ENCODE data around the gene DCAF17. TPM values are rescaled to one million over a fixed set of nuclear protein-coding genes. Genes with fewer than 3 reads are reported as not detected.

Gene DCAF17
- total and polyA plus RNA-seq, 7 donors = 1.8 to 27.5 (median 19.1) TPM

DNA sequence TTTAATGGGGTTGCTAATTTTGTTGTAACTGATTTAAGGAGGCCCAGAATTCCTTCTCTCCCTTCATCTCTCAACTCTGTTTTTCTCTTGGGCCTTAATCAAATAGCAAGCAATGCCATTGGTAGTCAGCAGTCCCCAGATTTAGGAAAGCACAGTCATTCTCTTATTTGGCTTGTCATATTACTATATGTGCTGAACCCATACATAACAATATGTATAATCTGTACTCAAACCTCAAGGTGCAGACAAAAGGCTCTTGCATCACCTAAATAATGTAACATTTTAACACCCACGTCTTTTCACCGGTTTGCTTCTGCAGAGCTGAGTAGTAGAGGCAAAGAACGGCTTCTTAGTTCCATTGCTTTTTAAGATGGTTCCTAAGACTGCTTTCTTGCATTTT is 33.6 kb upstream of the DCAF17 start:
- Histone ChIP-seq H3K36me3 (no peaks in the 10 kb centered on the region), H3K27me3 (no peaks in the 10 kb centered on the region), H3K9me3 (no peaks in the 10 kb centered on the region), H3K27ac (no peak overlapping the region), H3K4me3 (no peak overlapping the region), H3K4me1 (peaks cover 0 to 5% (median 0%) of the 10 kb centered on the region in 4 donors)
- WGBS, 2 donors = 88 to 97% methylated on average over 3 of the region's 3 CpGs
- intact Hi-C loops (cut with DNase I) = no loop called here
- no peak for DNase-seq
- no peak for TF ChIP-seq CTCF (IDR thresholded peaks at IDR 0.05)
- no peak for TF ChIP-seq EP300 (IDR thresholded peaks at IDR 0.05)
- no peak for TF ChIP-seq POLR2A (IDR thresholded peaks at IDR 0.05)
- no peak for TF ChIP-seq POLR2AphosphoS5 (IDR thresholded peaks at IDR 0.05)

- 97 to 99% methylated on average over 1 of the region's 1 CpG for WGBS, 2 donors
- Histone ChIP-seq H3K27me3 (no peaks in the 10 kb centered on the region), H3K9me3 (no peaks in the 10 kb centered on the region), H3K4me1 (peaks cover 0 to 5% (median 0%) of the 10 kb centered on the region in 4 donors), H3K27ac (no peak overlapping the region), H3K36me3 (no peaks in the 10 kb centered on the region), H3K4me3 (no peak overlapping the region)
- intact Hi-C loops (cut with DNase I) = no loop called here
- TF ChIP-seq POLR2A (IDR thresholded peaks at IDR 0.05) (no peak), CTCF (IDR thresholded peaks at IDR 0.05) (no peak), EP300 (IDR thresholded peaks at IDR 0.05) (no peak), POLR2AphosphoS5 (IDR thresholded peaks at IDR 0.05) (no peak)
- DNase-seq = no peak
Measured at GRCh38 chr2:171401947-171402346, 32.1 kb upstream of the DCAF17 start.

GRCh38 chr2:171402906-171403580 is 31.0 kb upstream of the DCAF17 start:
- no peak for TF ChIP-seq POLR2A (IDR thresholded peaks at IDR 0.05)
- TF ChIP-seq POLR2AphosphoS5 (IDR thresholded peaks at IDR 0.05) = no peak
- no peak for TF ChIP-seq CTCF (IDR thresholded peaks at IDR 0.05)
- no peak for TF ChIP-seq EP300 (IDR thresholded peaks at IDR 0.05)
- no peak for DNase-seq
- Histone ChIP-seq H3K27me3 (no peaks in the 10 kb centered on the region), H3K4me1 (peaks cover 0 to 5% (median 2%) of the 10 kb centered on the region in 4 donors), H3K9me3 (no peaks in the 10 kb centered on the region), H3K4me3 (no peak overlapping the region), H3K36me3 (no peaks in the 10 kb centered on the region), H3K27ac (no peak overlapping the region)
- whole genome bisulfite sequencing, 2 donors = 88 to 93% methylated on average over 4 of the region's 4 CpGs
- intact Hi-C loops (cut with DNase I) = no loop called here

DNA sequence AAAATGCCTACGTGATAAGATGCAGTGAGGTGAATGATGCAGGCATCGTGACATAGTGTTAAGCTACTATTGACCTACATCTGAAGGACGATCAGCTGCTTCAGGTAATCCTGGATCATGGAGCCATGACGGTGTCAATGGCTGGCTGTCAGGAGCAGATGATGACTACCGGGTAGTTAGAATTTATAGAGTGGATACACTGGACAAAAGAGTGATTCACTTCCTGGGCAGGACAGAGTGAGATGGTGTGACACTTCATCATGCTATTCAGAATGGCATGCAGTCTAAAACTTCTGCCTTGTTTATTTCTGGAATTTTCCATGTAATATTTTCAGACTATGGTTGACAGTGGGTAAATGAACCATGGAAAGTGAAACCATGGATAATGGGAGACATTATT is 29.8 kb upstream of the DCAF17 start:
- Histone ChIP-seq H3K36me3 (no peaks in the 10 kb centered on the region), H3K4me1 (peaks cover 0 to 5% (median 2%) of the 10 kb centered on the region in 4 donors), H3K27ac (no peak overlapping the region), H3K9me3 (no peaks in the 10 kb centered on the region), H3K4me3 (no peak overlapping the region), H3K27me3 (no peaks in the 10 kb centered on the region)
- intact Hi-C loops (cut with DNase I) = no loop called here
- no peak for TF ChIP-seq POLR2AphosphoS5 (IDR thresholded peaks at IDR 0.05)
- TF ChIP-seq POLR2A (IDR thresholded peaks at IDR 0.05) = no peak
- TF ChIP-seq EP300 (IDR thresholded peaks at IDR 0.05) = no peak
- TF ChIP-seq CTCF (IDR thresholded peaks at IDR 0.05) = no peak
- WGBS, 2 donors = 81 to 82% methylated on average over 5 of the region's 5 CpGs
- no peak for DNase-seq

DNA sequence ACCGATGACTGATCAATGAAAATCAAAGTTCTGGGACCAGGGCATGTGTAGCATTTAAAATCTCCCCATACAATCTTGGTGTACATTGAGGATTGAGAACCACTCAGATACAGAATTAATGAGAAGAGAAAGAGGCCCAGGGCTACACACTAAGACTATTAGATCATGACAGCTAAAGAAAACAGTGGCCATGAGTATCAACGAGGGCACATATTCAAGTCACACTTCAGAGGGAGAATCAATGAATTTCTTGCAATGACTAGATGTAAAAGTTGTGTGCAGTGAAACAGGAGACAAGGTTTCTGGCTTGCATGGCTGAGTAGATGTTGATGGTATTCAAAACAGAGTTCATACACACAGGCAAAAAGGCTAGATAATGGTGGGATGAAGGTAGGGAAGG is 29.3 kb upstream of the DCAF17 start:
- H3K27me3 ChIP-seq = no peaks in the 10 kb centered on the region
- no peak overlapping the region for H3K27ac ChIP-seq
- intact Hi-C loops (cut with DNase I) = no loop called here
- H3K36me3 ChIP-seq = no peaks in the 10 kb centered on the region
- WGBS, 2 donors = 89 to 92% methylated on average over 2 of the region's 2 CpGs
- TF ChIP-seq CTCF (IDR thresholded peaks at IDR 0.05) (no peak), POLR2A (IDR thresholded peaks at IDR 0.05) (no peak), POLR2AphosphoS5 (IDR thresholded peaks at IDR 0.05) (no peak), EP300 (IDR thresholded peaks at IDR 0.05) (no peak)
- DNase-seq = no peak
- H3K4me3 ChIP-seq = no peak overlapping the region
- peaks cover 0 to 5% (median 4%) of the 10 kb centered on the region in 4 donors for H3K4me1 ChIP-seq
- no peaks in the 10 kb centered on the region for H3K9me3 ChIP-seq

All from sigmoid colon (tissue), 7 donors.